ENCODE data around the gene CCDC66.

CCDC66 gene

GRCh38 chr3:56622381-56622780 lies 65.4 kb downstream of the CCDC66 start:
- no peak for DNase-seq

GRCh38 chr3:56624725-56625124 lies 67.8 kb downstream of the CCDC66 start:
- no peak for DNase-seq

- no peak for DNase-seq
Observed at GRCh38 chr3:56629047-56629446, 72.1 kb downstream of the CCDC66 start.

- DNase-seq, result no peak
Observed at GRCh38 chr3:56629451-56629850, 72.5 kb downstream of the CCDC66 start.

- DNase-seq, result no peak
Observed at GRCh38 chr3:56630966-56631365, 74.0 kb downstream of the CCDC66 start.

- no peak for DNase-seq
Observed at GRCh38 chr3:56633181-56633580, 76.2 kb downstream of the CCDC66 start.

GRCh38 chr3:56633602-56634535 lies 76.9 kb downstream of the CCDC66 start:
- no peak for DNase-seq

GRCh38 chr3:56645407-56645806 lies 88.4 kb downstream of the CCDC66 start:
- DNase-seq, result no peak

- no peak for DNase-seq
Observed at GRCh38 chr3:56654460-56654859, 97.5 kb downstream of the CCDC66 start.

- no peak for DNase-seq
Observed at GRCh38 chr3:56655709-56656108, 98.7 kb downstream of the CCDC66 start.

GRCh38 chr3:56664823-56665222 lies 107.8 kb downstream of the CCDC66 start:
- no peak for DNase-seq

- no peak for DNase-seq
Observed at GRCh38 chr3:56667973-56668579, 111.1 kb downstream of the CCDC66 start.

Data from CD4-positive, alpha-beta T cell treated with Interleukin-12 subunit alpha and Interleukin-12 subunit beta, for 1 hour (primary cell).